GM18519 (cell line): Measurements from ENCODE around the gene SINHCAF.
"Not testable (repeated sequence)": the region's sequence is repeated elsewhere in the genome, so short reads cannot be mapped to it uniquely, and the experiment has no call there.

Experiments
- ATAC-seq: cut with Tn5 transposase; IDR thresholded peaks from one replicate; pipeline ENCODE4 v1.9.1; 2021; ENCODE audit warnings: mild to moderate bottlenecking, moderate library complexity; ENCODE audit not compliant: unreplicated experiment, low FRiP score

Gene SINHCAF

GRCh38 chr12:31325877-31326631 is at the start of gene SINHCAF:
SINHCAF (minus strand) TSS chr12:31326150; CDS start chr12:31298204, 27,946 bp downstream.
- peak; percentile 46 for ATAC-seq

DNA sequence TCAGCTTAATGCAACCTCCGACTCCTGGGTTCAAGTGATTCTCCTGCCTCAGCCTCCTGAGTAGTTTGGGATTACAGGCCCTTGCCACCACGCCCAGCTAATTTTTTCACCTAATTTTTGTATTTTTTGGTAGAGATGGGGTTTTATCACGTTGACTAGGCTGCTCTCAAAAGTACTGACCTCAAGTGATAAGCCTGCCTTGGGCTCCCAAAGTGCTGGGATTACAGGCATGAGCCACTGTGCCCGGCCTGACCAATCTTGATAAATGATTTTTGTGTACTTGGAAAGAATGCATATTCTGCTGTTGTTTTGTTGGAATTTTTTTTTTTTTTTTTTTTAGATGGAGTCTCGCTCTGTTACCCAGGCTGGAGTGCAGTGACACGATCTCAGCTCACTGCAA is 49.5 kb upstream of the SINHCAF start:
- not testable (repeated sequence) for ATAC-seq

DNA sequence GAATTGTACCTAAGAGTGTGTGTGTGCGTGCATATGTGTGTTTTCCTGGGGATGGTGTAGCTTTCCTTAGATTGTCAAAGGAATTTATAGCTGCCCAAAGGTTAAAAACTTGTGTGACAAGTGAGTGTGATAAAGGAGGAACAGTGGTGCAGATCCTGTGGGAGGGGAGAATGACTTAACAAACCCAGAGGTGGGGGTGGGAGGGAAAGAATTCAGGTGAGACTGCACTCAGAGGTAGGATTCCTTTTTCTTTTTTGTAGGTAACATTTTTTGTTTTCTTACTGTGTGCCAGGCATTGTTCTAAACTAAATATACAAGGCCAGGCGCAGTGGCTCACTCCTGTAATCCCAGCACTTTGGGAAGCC is 45.3 kb upstream of the SINHCAF start:
- no peak for ATAC-seq

- ATAC-seq = no peak
These were observed 44.7 kb upstream of the SINHCAF start for GRCh38 chr12:31370531-31371255.

GRCh38 chr12:31369712-31370521 is 44.0 kb upstream of the SINHCAF start:
- ATAC-seq = no peak

GRCh38 chr12:31368666-31369361 is 42.9 kb upstream of the SINHCAF start:
- ATAC-seq = no peak

DNA sequence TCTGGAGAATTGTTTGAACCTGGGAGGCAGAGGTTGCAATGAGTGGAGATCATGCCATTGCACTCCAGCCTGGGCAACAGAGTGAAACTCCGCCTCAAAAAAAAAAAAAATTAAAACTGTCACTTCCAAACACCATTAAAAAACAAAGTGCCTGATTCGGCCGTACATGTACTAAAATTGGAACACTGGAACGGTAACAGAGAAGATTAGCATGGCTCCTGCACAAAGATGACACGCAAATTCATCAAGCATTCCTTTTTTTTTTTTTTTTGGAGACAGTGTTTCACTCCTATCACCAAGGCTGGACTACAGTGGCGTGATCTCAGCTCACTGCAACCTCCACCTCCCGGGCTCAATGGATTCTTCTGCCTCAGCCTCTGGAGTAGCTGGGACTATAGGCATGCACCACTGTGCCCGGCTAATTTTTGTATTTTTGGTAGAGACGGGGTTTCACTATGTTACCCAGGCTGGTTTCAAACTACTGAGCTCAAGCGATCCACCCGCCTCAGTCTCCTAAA is 40.2 kb upstream of the SINHCAF start:
- ATAC-seq = no peak

DNA sequence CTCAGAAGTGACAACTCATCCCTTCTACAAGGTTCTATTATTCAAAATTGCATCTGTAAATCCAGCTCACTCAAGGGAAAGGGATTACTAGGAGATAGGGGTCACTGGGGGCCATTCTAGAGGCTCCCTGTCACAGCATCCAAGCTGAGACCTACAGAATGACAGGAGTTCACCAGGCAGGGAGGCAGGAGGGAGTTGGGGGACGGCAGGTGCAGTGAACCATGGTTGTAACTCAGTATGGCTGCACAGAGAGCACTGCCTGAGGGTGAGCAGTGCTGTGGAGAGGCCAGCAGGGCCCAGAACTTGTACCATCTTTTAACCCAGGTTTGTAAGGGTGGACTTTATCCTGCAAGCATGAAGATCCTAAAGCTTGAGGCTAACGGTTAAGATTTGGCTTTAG is 37.9 kb upstream of the SINHCAF start:
- no peak for ATAC-seq

DNA sequence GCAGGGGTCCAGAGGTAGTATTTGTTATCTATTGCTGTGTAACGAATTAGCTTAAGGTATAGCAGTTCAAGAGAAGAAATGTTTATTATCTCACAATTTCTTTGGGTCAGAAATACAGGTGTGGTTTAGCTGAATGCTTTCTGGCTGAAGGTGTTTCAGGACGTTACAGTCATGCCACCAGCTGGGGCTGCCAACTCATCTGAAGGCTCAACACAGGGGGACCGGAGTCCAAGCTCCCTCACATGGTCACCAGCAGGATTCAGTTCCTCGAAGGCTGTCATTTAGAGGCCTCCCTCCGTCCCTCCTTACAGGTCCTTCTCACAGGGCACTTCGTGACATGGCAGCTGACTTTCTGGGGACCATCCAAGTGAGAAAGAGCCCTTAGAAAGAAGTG is 37.5 kb upstream of the SINHCAF start:
- ATAC-seq = no peak

DNA sequence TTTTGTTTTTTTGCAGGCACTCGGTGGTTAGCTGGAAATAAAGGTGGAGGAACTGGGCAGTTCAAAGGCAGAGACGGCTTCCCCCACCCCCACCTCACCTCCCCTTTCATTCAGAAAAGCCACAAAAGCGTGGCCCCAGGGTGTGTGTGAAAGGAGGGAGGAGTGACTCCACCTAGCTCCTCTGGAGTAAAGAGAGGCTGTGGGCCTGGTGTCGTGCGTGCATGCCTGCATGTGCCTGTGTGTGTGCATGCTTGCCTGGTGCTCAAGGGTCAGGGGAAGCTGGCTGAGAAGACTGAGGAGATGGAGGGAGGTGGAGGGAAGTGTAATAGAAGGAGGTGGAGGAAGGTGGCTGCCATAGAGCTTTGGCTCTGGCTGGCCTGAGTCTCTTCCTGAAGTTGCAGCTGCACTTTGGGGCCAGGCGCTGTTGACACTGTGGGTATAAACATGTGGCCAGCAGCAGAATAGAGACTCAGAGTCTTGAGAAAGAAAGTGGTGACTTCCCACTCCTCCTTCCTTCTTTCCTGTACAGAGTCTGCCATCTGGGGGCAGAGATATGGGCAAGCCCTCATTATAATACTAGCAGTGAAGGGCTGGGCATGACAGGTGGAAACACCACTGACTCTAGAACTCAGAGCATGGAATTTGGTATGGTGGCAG is 36.9 kb upstream of the SINHCAF start:
- peak; percentile 59 for ATAC-seq

DNA sequence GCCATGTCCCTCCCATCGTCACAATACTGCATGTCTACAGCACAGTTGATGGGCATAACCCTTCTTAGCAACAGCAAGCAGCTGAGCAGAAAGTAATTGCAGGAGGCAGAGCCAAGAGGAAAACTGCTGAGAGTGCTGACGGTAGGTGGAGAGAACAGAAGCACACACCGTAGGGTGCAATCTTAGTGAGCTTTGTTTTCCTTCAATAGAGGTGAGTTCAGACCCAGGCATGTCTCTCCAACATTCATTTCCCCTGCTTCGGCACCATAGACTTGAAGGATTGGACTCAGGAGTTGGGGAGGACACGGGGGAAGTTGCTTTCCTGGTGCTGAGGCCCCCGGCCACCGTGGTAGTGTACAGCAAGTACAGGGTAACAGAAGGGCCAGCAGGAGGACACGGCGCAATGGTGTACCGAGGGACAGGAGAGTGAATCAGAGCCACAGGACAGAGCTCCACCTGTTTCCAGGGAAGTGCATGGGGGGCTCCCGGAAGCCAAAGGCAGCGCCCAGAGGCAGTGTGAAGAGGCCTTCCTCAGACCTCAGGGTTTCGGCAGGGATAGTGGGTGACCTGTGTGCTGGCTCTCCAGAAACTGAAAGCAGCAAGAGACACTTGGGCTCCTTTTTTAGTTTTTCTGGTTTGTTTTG is 36.3 kb upstream of the SINHCAF start:
- ATAC-seq = peak; percentile 38

- no peak for ATAC-seq
These were observed 35.8 kb upstream of the SINHCAF start for GRCh38 chr12:31361730-31362114.

- no peak for ATAC-seq
These were observed 29.8 kb upstream of the SINHCAF start for GRCh38 chr12:31355747-31356107.

DNA sequence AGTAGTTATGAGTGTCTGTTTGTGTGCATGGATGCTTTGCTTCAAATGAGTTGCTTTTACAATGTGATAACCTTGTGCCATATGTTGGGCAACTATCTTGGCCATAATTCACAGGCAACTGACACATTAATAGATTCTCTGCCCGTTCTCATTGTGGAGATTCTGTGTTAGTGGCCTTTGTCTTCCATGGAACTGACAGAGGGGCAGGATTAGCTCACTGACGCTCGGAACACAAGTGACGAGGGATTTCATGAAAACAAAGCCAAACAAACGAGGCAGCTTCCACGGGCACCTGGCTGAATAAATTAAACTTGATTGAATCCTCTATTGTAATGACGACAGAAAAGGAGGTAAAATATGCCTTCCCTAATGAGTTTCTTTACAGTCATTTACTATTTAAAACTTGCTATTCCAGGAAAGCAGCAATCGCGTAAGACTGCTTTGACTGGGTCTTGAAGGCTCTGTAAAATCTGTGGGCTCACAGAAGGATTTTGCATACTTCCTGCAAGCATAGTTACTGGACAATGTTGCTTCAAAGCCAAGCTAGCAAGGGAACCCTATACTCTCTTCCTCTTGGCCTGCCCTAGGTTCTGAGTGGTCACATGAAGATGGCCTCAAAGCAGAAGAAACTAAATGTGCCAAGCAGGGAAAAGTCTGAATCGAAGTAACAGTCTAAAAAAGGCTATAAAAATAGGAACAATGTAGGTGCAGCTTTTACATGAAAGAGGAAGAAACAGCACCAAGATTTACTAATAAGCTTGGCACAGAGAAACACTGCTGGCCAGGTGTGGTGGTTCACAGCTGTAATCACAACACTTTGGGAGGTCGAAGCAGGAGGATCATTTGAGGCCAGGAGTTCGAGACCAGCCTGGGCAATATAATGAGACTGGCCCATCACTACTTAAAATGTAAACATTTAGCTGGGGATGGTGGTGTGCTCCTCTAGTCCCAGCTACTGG is 28.1 kb upstream of the SINHCAF start:
- no peak for ATAC-seq

DNA sequence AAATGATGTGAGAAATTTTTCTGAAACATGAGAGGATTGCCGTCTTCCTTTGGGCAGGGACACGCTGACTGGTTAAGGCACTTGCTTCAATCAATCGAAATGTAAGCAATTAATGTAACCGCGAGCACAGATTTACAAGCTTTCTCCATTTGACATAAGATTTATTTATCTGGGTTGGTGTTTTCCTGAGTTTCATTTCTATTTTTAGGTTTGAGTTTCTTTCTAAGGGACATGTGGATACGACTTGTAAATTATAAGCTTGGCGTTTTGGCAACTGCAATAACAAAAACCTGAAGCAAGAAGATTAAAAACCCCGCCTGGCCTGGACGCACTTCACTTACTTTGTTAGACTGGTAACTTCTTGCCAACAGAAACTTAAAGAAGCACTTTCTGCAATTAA is 20.3 kb upstream of the SINHCAF start:
- ATAC-seq = no peak

DNA sequence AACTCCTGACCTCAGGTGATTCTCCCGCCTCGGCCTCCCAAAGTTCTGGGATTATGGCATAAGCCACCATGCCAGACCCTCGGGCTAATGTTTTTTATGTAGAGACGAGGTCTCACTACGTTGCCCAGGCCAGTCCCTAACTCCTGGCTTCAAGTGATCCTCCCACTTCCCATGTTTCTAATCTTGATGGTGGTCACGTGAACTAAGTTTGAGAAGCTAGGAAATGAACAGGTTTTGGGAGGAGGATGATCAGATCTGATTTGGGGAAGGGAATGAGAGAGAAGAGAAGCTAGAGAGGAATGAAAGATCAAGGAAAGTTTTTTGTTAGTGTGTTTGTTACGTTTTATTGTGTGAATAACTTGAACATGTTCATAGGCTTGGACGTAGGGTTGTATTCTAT is 17.2 kb upstream of the SINHCAF start:
- no peak for ATAC-seq

- no peak for ATAC-seq
These were observed 16.3 kb upstream of the SINHCAF start for GRCh38 chr12:31342286-31342685.

DNA sequence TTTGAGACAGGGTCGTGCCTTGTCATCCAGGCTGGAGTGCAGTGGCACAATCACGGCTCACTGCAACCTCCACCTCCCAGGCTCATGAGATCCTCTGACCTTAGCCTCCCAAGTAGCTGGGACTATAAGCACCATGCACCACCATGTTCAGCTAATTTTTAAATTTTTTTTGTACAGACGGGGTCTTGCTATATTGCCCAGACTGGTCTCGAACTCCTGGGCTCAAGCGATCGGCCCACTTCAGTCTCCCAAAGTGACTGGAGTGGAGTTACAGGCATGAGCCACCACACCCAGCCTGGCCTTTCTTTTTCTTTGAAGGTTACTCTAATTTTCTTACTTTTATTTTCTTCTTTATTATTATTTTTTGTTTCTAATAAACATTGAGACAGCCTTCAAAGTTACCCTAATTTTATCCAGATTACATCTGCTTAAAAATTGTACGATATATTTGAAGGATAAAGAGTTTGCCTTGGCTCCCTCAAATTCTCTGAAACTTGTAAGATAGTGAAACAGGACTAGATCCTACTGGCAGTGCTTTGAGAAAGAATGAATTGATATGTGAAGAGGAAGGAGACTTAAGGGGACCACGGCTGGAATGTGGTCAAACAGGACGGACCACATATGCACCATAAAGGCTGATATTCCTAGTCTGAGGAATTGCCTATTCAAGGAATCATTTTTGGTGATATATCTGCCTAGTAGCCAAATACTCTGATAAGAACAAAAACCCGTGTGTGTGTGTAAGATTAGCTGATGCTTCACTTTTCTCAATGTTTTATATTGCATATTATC is 14.1 kb upstream of the SINHCAF start:
- ATAC-seq = no peak
